ENCODE results near the gene THEMIS. TPM values are rescaled to one million over a fixed set of nuclear protein-coding genes. Genes with fewer than 3 reads are reported as not detected.

Gene THEMIS
- total RNA-seq, 1 experiment from 2014 or later, result not detected

DNA sequence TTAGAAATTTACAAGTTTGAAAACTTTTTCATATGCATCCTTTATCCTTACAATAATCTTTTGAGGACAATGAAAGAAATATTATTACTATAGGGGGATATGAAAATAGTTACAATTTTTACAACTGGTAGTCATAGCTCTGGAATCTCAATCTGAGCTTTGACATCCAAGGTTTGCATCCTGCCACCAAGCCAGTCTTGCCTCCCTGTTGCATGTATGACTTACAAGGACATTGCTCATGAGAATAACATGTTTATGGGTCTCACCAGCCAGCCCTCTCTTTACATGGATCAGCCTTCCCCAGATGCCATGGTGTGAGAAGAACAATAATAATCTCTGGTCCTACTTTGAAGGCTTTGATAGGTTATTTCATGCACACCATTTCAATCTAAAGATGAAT, 67.5 kb downstream of the THEMIS start:
- CTCF ChIA-PET, result no interaction called here
- no peak overlapping the region for H3K4me3 ChIP-seq (ENCODE audit: low read depth, low read length)
- H3K4me1 Mint-ChIP-seq (ENCODE audit: low read depth, unreplicated experiment), result no peaks in the 10 kb centered on the region
- no TSS peak for BruUV-seq (replicated peaks)
- no peaks in the 10 kb centered on the region for H3K27me3 ChIP-seq (replicated peaks; ENCODE audit: control insufficient read depth, insufficient read depth, low read length)
- no peaks in the 10 kb centered on the region for H3K36me3 ChIP-seq (ENCODE audit: control insufficient read depth, insufficient read depth, low read length)
- H3K4me1 ChIP-seq, result no peaks in the 10 kb centered on the region
- DNase-seq, result no peak
- intact Hi-C loops (cut with micrococcal nuclease; ENCODE audit: unreplicated experiment), result no loop called here
- peaks cover 3% of the 10 kb centered on the region for H3K27me3 Mint-ChIP-seq (ENCODE audit: insufficient read depth, unreplicated experiment)
- H3K36me3 Mint-ChIP-seq (ENCODE audit: insufficient read depth, unreplicated experiment), result no peaks in the 10 kb centered on the region
- H3K4me3 Mint-ChIP-seq (ENCODE audit: unreplicated experiment), result no peak overlapping the region
- no peak overlapping the region for H3K27ac Mint-ChIP-seq (ENCODE audit: unreplicated experiment)
- no peaks in the 10 kb centered on the region for H3K9me3 Mint-ChIP-seq (ENCODE audit: unreplicated experiment)
- POLR2A ChIA-PET, result no interaction called here
- H3K9me3 ChIP-seq, result no peaks in the 10 kb centered on the region
- TF ChIP-seq, protein P1, sequence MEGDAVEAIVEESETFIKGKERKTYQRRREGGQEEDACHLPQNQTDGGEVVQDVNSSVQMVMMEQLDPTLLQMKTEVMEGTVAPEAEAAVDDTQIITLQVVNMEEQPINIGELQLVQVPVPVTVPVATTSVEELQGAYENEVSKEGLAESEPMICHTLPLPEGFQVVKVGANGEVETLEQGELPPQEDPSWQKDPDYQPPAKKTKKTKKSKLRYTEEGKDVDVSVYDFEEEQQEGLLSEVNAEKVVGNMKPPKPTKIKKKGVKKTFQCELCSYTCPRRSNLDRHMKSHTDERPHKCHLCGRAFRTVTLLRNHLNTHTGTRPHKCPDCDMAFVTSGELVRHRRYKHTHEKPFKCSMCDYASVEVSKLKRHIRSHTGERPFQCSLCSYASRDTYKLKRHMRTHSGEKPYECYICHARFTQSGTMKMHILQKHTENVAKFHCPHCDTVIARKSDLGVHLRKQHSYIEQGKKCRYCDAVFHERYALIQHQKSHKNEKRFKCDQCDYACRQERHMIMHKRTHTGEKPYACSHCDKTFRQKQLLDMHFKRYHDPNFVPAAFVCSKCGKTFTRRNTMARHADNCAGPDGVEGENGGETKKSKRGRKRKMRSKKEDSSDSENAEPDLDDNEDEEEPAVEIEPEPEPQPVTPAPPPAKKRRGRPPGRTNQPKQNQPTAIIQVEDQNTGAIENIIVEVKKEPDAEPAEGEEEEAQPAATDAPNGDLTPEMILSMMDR (IDR thresholded peaks at IDR 0.05; ENCODE audit: insufficient read depth in 1 of 2, low read depth in 1 of 2, low read length in 1 of 2, severe bottlenecking in 1 of 2, unreplicated experiment in 1 of 2), result no peak

DNA sequence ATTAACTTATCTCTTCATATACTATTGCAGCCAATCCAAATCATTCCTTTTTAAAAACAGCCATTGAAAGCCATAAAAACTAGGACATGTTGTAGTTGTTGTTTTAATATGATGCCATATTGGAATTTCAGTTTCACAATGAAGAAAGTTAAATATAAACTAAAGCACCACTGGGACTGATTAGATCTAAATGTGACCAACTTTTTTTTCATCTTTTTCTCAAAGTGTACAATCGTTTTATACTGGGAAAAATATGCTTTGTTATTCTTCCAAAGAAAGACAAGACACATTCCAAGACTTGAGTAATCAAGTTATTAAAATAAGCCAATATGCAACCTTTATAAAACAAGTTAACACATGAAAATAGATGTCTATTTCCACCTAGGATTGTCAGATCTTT, 68.5 kb downstream of the THEMIS start:
- Mint-ChIP-seq H3K4me1 (ENCODE audit: low read depth, unreplicated experiment) (no peaks in the 10 kb centered on the region), H3K4me3 (ENCODE audit: unreplicated experiment) (no peak overlapping the region), H3K9me3 (ENCODE audit: unreplicated experiment) (no peaks in the 10 kb centered on the region), H3K27me3 (ENCODE audit: insufficient read depth, unreplicated experiment) (peaks cover 8% of the 10 kb centered on the region), H3K27ac (ENCODE audit: unreplicated experiment) (no peak overlapping the region), H3K36me3 (ENCODE audit: insufficient read depth, unreplicated experiment) (no peaks in the 10 kb centered on the region)
- Histone ChIP-seq H3K4me1 (no peaks in the 10 kb centered on the region), H3K36me3 (ENCODE audit: control insufficient read depth, insufficient read depth, low read length) (no peaks in the 10 kb centered on the region), H3K9me3 (no peaks in the 10 kb centered on the region), H3K27me3 (replicated peaks; ENCODE audit: control insufficient read depth, insufficient read depth, low read length) (no peaks in the 10 kb centered on the region), H3K4me3 (ENCODE audit: low read depth, low read length) (no peak overlapping the region)
- TF ChIP-seq, protein P1 (IDR thresholded peaks at IDR 0.05; ENCODE audit: insufficient read depth in 1 of 2, low read depth in 1 of 2, low read length in 1 of 2, severe bottlenecking in 1 of 2, unreplicated experiment in 1 of 2), result no peak
- ChIA-PET CTCF (no interaction called here), POLR2A (no interaction called here)
- DNase-seq, result no peak
- BruUV-seq (replicated peaks), result no TSS peak
- intact Hi-C loops (cut with micrococcal nuclease; ENCODE audit: unreplicated experiment), result no loop called here

DNA sequence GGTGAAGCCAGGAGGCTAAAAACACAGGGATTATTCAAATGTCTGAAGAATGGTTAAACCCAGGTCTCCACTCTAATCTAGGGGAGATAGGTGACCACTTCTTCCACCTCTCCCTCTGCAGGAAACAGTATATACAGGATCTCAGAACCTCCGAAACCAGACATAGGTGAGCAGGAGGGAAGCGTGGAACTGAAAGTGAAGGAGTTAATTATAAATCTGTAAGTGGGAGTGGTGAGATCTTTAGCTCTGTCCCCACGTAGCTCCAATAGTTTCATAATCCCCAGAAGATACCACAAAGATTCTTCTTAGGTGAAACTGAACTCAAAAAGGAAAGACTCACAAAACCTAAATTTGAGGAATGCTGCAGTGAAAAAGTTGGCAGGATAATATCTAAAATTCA, 76.8 kb downstream of the THEMIS start:
- ChIA-PET CTCF (no interaction called here), POLR2A (no interaction called here)
- no peaks in the 10 kb centered on the region for H3K9me3 Mint-ChIP-seq (ENCODE audit: unreplicated experiment)
- no peak for DNase-seq
- no peaks in the 10 kb centered on the region for H3K4me1 Mint-ChIP-seq (ENCODE audit: low read depth, unreplicated experiment)
- H3K27ac Mint-ChIP-seq (ENCODE audit: unreplicated experiment), result no peak overlapping the region
- H3K36me3 Mint-ChIP-seq (ENCODE audit: insufficient read depth, unreplicated experiment), result no peaks in the 10 kb centered on the region
- Histone ChIP-seq H3K9me3 (no peaks in the 10 kb centered on the region), H3K4me1 (no peaks in the 10 kb centered on the region), H3K27me3 (replicated peaks; ENCODE audit: control insufficient read depth, insufficient read depth, low read length) (no peaks in the 10 kb centered on the region), H3K4me3 (ENCODE audit: low read depth, low read length) (no peak overlapping the region), H3K36me3 (ENCODE audit: control insufficient read depth, insufficient read depth, low read length) (no peaks in the 10 kb centered on the region)
- BruUV-seq (replicated peaks), result no TSS peak
- H3K4me3 Mint-ChIP-seq (ENCODE audit: unreplicated experiment), result no peak overlapping the region
- intact Hi-C loops (cut with micrococcal nuclease; ENCODE audit: unreplicated experiment), result no loop called here
- peaks cover 8% of the 10 kb centered on the region for H3K27me3 Mint-ChIP-seq (ENCODE audit: insufficient read depth, unreplicated experiment)
- TF ChIP-seq, protein P1 (IDR thresholded peaks at IDR 0.05; ENCODE audit: insufficient read depth in 1 of 2, low read depth in 1 of 2, low read length in 1 of 2, severe bottlenecking in 1 of 2, unreplicated experiment in 1 of 2), result no peak

Data from Caco-2 (cell line).